ENCODE results near the gene MARK1.

The MARK1 gene

DNA sequence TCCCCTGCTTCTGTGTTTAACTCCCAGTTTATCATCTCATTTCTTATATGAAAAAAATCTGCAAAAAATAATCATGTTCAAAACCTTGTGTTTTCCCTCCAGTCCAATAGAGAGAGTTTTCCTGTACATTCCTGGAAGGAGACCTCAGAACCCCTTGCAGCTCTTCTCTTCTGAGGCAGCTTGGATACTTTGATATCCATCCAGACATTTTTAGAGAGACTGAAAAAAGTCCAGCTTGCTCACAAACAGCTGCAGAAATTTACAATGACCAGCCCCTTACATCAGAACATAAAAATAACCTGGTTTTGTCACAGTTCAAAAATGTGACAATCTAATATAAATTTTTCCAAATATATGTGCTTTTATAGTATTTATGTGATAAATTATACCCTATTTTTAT lies 88.9 kb downstream of the MARK1 start:
- no peak overlapping the region for H3K27ac ChIP-seq
- ChIA-PET CTCF (interaction anchor here (1.1 kb wide), 1 partner anchor 294 kb away, joined by 3 read pairs; no protein-coding TSS in a partner anchor), POLR2A (ENCODE audit: low non-redundant PET) (no interaction called here)
- DNase-seq (ENCODE audit: low spot score), result no peak
- TF ChIP-seq, protein P1, sequence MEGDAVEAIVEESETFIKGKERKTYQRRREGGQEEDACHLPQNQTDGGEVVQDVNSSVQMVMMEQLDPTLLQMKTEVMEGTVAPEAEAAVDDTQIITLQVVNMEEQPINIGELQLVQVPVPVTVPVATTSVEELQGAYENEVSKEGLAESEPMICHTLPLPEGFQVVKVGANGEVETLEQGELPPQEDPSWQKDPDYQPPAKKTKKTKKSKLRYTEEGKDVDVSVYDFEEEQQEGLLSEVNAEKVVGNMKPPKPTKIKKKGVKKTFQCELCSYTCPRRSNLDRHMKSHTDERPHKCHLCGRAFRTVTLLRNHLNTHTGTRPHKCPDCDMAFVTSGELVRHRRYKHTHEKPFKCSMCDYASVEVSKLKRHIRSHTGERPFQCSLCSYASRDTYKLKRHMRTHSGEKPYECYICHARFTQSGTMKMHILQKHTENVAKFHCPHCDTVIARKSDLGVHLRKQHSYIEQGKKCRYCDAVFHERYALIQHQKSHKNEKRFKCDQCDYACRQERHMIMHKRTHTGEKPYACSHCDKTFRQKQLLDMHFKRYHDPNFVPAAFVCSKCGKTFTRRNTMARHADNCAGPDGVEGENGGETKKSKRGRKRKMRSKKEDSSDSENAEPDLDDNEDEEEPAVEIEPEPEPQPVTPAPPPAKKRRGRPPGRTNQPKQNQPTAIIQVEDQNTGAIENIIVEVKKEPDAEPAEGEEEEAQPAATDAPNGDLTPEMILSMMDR (conservative IDR thresholded peaks at IDR 0.05; ENCODE audit: low read depth), result no peak

DNA sequence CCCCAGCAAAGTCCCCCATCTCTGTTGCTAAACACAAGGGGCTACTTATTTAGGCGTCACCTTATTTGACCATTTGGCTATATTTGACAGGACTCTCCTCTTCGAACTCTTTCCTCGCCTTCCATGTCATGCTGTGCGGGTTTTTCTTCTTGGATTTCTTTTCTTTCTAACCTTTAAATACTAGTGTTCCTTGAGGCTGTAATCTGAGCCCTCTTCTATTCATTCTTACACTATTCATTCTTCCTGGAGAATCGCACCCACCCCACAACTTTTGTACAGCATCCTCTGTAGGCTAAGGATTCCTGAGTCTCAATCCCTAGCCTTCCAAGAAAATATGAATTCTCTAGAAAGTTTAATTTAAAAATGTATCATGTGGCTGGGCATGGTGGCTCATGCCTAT lies 100.5 kb downstream of the MARK1 start:
- ChIA-PET CTCF (no interaction called here), POLR2A (ENCODE audit: low non-redundant PET) (no interaction called here)
- no peak for DNase-seq (ENCODE audit: low spot score)
- no peak overlapping the region for H3K27ac ChIP-seq
- TF ChIP-seq, protein P1 (conservative IDR thresholded peaks at IDR 0.05; ENCODE audit: low read depth), result no peak

DNA sequence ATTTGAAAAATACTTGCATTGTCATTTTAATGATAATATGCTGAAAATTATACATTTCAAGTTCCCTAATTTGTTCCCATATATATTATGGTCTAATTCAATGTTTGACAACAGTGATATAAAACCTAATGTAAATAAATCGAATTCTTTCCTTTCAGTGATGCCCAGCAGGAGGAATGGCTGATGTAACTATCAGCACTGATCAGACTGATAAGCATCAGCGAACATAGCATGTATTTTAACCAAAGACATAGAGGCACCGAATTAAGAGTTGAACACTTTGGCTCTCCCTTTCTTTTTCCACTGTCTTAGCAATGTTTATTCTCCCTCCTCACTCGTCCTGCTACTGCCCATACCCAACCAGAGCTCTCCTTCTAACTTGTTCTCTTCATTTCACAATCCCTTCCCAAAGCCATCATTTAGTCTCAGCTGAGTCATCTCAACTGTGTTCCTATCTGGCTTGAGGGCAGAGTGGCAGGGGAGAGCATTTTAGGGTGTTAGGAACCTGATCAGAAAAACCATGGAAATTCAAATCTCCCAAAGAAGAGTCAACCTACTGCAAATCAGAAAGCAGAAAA lies 103.4 kb downstream of the MARK1 start:
- no peak overlapping the region for H3K27ac ChIP-seq
- CTCF ChIA-PET, result interaction anchor here (0.6 kb wide), 2 partner anchors 810 to 1905 kb away, joined by 3 read pairs; no protein-coding TSS in a partner anchor
- TF ChIP-seq, protein P1 (conservative IDR thresholded peaks at IDR 0.05; ENCODE audit: low read depth), result no peak
- POLR2A ChIA-PET (ENCODE audit: low non-redundant PET), result no interaction called here
- DNase-seq (ENCODE audit: low spot score), result no peak

DNA sequence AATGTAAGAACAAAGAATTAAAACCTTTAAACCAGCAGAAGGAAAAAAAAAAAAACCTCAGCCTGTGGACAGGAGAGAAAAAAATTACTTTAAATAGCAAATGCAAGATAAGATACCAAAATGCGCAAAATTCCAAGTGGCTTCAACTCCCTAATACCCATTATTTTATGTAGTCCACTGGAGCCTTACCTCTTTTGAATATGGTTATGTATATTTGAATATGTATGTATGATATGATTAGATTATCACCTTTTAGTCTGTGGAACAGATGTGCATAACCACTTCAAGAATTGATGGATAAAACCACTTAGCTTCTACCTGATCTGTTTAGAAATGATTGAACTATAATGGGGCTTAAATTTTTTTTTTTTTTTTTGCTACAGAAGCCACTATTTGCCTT lies 109.8 kb downstream of the MARK1 start:
- TF ChIP-seq, protein P1 (conservative IDR thresholded peaks at IDR 0.05; ENCODE audit: low read depth), result no peak
- POLR2A ChIA-PET (ENCODE audit: low non-redundant PET), result no interaction called here
- no peak for DNase-seq (ENCODE audit: low spot score)
- CTCF ChIA-PET, result interaction anchor here (0.6 to 1.1 kb wide), 3 partner anchors 10 to 41 kb away, joined by 3 to 5 read pairs (median 3); no protein-coding TSS in a partner anchor
- no peak overlapping the region for H3K27ac ChIP-seq

DNA sequence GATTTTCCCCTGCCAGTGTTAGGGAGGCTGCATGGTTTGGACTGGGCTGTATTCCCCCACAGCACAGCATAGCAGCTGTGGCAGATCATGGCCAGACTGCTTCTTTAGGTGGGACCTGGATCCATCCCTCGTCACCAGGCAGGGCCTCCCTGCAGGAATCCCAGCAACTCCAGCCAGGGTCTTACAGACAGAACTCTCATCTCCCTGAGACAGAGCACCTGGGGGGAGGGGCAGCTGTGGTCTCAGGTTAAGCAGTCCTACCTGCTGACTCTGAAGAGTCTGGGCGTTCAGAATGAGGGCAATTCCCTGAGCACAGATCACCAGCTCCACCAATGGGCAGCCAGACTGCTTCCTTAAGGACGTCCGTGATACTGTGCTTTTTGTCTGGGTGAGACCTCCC lies 114.3 kb downstream of the MARK1 start:
- CTCF ChIA-PET, result interaction anchor here (0.7 kb wide), 1 partner anchor 193 kb away, joined by 4 read pairs; no protein-coding TSS in a partner anchor
- DNase-seq (ENCODE audit: low spot score), result no peak
- TF ChIP-seq, protein P1 (conservative IDR thresholded peaks at IDR 0.05; ENCODE audit: low read depth), result no peak
- H3K27ac ChIP-seq, result no peak overlapping the region
- POLR2A ChIA-PET (ENCODE audit: low non-redundant PET), result no interaction called here

DNA sequence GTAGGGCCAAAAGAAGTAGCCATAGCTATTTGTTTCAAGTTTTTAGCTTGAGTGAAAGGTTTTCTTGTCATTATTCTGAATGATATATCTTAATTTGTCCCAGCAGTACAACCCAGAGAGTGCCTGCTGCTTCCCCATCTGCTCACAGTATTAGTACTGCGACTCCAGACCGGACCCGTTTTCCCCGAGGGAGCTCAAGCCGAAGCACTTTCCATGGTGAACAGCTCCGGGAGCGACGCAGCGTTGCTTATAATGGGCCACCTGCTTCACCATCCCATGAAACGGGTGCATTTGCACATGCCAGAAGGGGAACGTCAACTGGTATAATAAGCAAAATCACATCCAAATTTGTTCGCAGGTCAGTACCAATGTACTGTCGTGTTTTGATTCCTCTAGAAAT lies 125.1 kb downstream of the MARK1 start:
- POLR2A ChIA-PET (ENCODE audit: low non-redundant PET), result no interaction called here
- no peak for DNase-seq (ENCODE audit: low spot score)
- CTCF ChIA-PET, result interaction anchor here (0.5 to 0.7 kb wide), 2 partner anchors 27 to 252 kb away, joined by 3 to 4 read pairs; no protein-coding TSS in a partner anchor
- TF ChIP-seq, protein P1 (conservative IDR thresholded peaks at IDR 0.05; ENCODE audit: low read depth), result no peak
- no peak overlapping the region for H3K27ac ChIP-seq
